ENCODE results near the gene POLR2C. TPM values are rescaled to one million over a fixed set of nuclear protein-coding genes. Genes with fewer than 3 reads are reported as not detected.
A peak's percentile ranks its signal among the peaks of the same experiment; 100 is the strongest.

Gene POLR2C
- polyA plus RNA-seq (2012; ENCODE audit: missing spikeins), result 38.2 TPM

GRCh38 chr16:57462209-57462977 is at the start of gene POLR2C:
POLR2C (plus strand) TSS chr16:57462679; CDS start chr16:57462725, 46 bp downstream.
- peak; percentile 94 for DNase-seq (ENCODE audit: insufficient read length)
- peak; percentile 99 for TF ChIP-seq POLR2A (IDR thresholded peaks at IDR 0.05; ENCODE audit: low read depth, low read length)
- peak; percentile 98 for TF ChIP-seq POLR2AphosphoS5 (IDR thresholded peaks at IDR 0.05; ENCODE audit: low read depth, low read length)
- peak; percentile 97 for TF ChIP-seq TAF1 (IDR thresholded peaks at IDR 0.05; ENCODE audit: borderline replicate concordance, low read depth, low read length)
- peak; percentile 96 for FAIRE-seq

- FAIRE-seq (peak; percentile 97), DNase-seq (ENCODE audit: insufficient read length) (peak; percentile 60)
- TF ChIP-seq POLR2A (IDR thresholded peaks at IDR 0.05; ENCODE audit: low read depth, low read length) (peak; percentile 28; the same call in 1 of the 2 replicates), TAF1 (IDR thresholded peaks at IDR 0.05; ENCODE audit: borderline replicate concordance, low read depth, low read length) (no peak)
Measured at GRCh38 chr16:57413301-57413730, 49.2 kb upstream of the POLR2C start.

GRCh38 chr16:57413733-57414132 is 48.7 kb upstream of the POLR2C start:
- FAIRE-seq (no peak), DNase-seq (ENCODE audit: insufficient read length) (no peak)
- TF ChIP-seq POLR2AphosphoS5 (IDR thresholded peaks at IDR 0.05; ENCODE audit: low read depth, low read length) (no peak), TAF1 (IDR thresholded peaks at IDR 0.05; ENCODE audit: borderline replicate concordance, low read depth, low read length) (no peak)

GRCh38 chr16:57416084-57416483 is 46.4 kb upstream of the POLR2C start:
- FAIRE-seq, result peak; percentile 5
- no peak for DNase-seq (ENCODE audit: insufficient read length)
- no peak for TF ChIP-seq POLR2AphosphoS5 (IDR thresholded peaks at IDR 0.05; ENCODE audit: low read depth, low read length)
- no peak for TF ChIP-seq POLR2A (IDR thresholded peaks at IDR 0.05; ENCODE audit: low read depth, low read length)
- no peak for TF ChIP-seq TAF1 (IDR thresholded peaks at IDR 0.05; ENCODE audit: borderline replicate concordance, low read depth, low read length)

GRCh38 chr16:57419506-57419905 is 43.0 kb upstream of the POLR2C start:
- DNase-seq (ENCODE audit: insufficient read length) (no peak), FAIRE-seq (no peak)
- no peak for TF ChIP-seq TAF1 (IDR thresholded peaks at IDR 0.05; ENCODE audit: borderline replicate concordance, low read depth, low read length)

GRCh38 chr16:57422026-57422944 is 40.2 kb upstream of the POLR2C start:
- DNase-seq (ENCODE audit: insufficient read length), result no peak
- TF ChIP-seq TAF1 (IDR thresholded peaks at IDR 0.05; ENCODE audit: borderline replicate concordance, low read depth, low read length), result no peak
- no peak for TF ChIP-seq POLR2A (IDR thresholded peaks at IDR 0.05; ENCODE audit: low read depth, low read length)
- TF ChIP-seq POLR2AphosphoS5 (IDR thresholded peaks at IDR 0.05; ENCODE audit: low read depth, low read length), result no peak
- peak; percentile 75 for FAIRE-seq

GRCh38 chr16:57423152-57423551 is 39.3 kb upstream of the POLR2C start:
- TF ChIP-seq POLR2A (IDR thresholded peaks at IDR 0.05; ENCODE audit: low read depth, low read length) (no peak), TAF1 (IDR thresholded peaks at IDR 0.05; ENCODE audit: borderline replicate concordance, low read depth, low read length) (no peak), POLR2AphosphoS5 (IDR thresholded peaks at IDR 0.05; ENCODE audit: low read depth, low read length) (no peak)
- DNase-seq (ENCODE audit: insufficient read length) (no peak), FAIRE-seq (no peak)

- FAIRE-seq, result no peak
- no peak for DNase-seq (ENCODE audit: insufficient read length)
- TF ChIP-seq TAF1 (IDR thresholded peaks at IDR 0.05; ENCODE audit: borderline replicate concordance, low read depth, low read length), result no peak
- no peak for TF ChIP-seq POLR2AphosphoS5 (IDR thresholded peaks at IDR 0.05; ENCODE audit: low read depth, low read length)
- TF ChIP-seq POLR2A (IDR thresholded peaks at IDR 0.05; ENCODE audit: low read depth, low read length), result no peak
Measured at GRCh38 chr16:57424583-57424982, 37.9 kb upstream of the POLR2C start.

- FAIRE-seq (no peak), DNase-seq (ENCODE audit: insufficient read length) (no peak)
- TF ChIP-seq POLR2AphosphoS5 (IDR thresholded peaks at IDR 0.05; ENCODE audit: low read depth, low read length) (no peak), POLR2A (IDR thresholded peaks at IDR 0.05; ENCODE audit: low read depth, low read length) (no peak), TAF1 (IDR thresholded peaks at IDR 0.05; ENCODE audit: borderline replicate concordance, low read depth, low read length) (no peak)
Measured at GRCh38 chr16:57426356-57426755, 36.1 kb upstream of the POLR2C start.

GRCh38 chr16:57427307-57427706 is 35.2 kb upstream of the POLR2C start:
- no peak for DNase-seq (ENCODE audit: insufficient read length)
- no peak for FAIRE-seq
- TF ChIP-seq TAF1 (IDR thresholded peaks at IDR 0.05; ENCODE audit: borderline replicate concordance, low read depth, low read length) (no peak), POLR2A (IDR thresholded peaks at IDR 0.05; ENCODE audit: low read depth, low read length) (no peak), POLR2AphosphoS5 (IDR thresholded peaks at IDR 0.05; ENCODE audit: low read depth, low read length) (no peak)

- TF ChIP-seq POLR2A (IDR thresholded peaks at IDR 0.05; ENCODE audit: low read depth, low read length) (no peak), POLR2AphosphoS5 (IDR thresholded peaks at IDR 0.05; ENCODE audit: low read depth, low read length) (no peak), TAF1 (IDR thresholded peaks at IDR 0.05; ENCODE audit: borderline replicate concordance, low read depth, low read length) (no peak)
- DNase-seq (ENCODE audit: insufficient read length), result no peak
- FAIRE-seq, result no peak
Measured at GRCh38 chr16:57427824-57428223, 34.7 kb upstream of the POLR2C start.

Measured in GM12892 (cell line).